ENCODE measurements around the gene FAM184A. TPM values are rescaled to one million over a fixed set of nuclear protein-coding genes. Genes with fewer than 3 reads are reported as not detected.

The FAM184A gene
- total RNA-seq, 1 donor from 2014 or later = 0.59 TPM

- Mint-ChIP-seq H3K36me3 (ENCODE audit: unreplicated experiment) (no peaks in the 10 kb centered on the region), H3K27ac (ENCODE audit: unreplicated experiment) (no peak overlapping the region), H3K9me3 (ENCODE audit: unreplicated experiment) (no peaks in the 10 kb centered on the region), H3K27me3 (ENCODE audit: unreplicated experiment) (peaks cover 58% of the 10 kb centered on the region), H3K4me1 (ENCODE audit: unreplicated experiment) (peaks cover 10% of the 10 kb centered on the region), H3K4me3 (ENCODE audit: unreplicated experiment) (no peak overlapping the region)
- no peak for TF ChIP-seq CTCF (IDR thresholded peaks at IDR 0.05)
- DNase-seq (ENCODE audit: extremely low spot score, unreplicated experiment) = no peak
Measured at GRCh38 chr6:119075200-119075981, 3.1 kb downstream of the FAM184A start.

DNA sequence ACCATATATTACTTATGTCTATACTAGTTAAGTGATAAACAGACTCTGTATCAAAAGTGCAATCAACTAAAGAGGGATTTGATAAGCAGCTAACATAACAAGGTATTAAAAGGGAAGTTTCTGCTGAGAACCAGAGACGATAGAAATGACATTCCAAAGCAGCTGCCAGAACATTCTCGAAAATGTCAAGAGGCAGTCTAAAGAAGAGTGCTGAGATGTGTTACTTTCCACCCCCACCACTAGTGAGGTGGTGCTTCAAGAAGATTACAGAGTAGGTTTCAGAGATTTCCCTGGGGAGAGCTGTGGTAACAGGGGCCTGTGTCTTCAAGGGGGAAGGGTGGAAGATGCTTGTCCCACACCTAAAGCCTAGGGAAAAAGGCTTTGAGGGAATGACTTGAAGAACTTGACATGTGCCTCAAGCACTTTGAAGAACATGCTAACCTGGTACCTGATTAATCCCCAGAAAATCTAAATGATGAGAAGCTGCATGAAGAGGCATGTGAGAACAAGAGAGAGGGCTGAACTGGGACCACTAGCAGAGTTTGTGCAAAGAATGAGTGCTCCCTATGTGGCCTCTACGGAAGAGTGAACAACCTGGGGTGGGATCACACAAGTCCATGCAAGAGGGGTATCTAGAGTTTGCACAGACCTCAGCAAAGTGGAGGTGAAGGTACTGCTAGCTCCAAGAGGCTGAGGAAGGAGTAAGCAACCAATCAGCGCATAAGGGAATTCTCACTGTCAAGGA, 5.0 kb downstream of the FAM184A start:
- Mint-ChIP-seq H3K4me3 (ENCODE audit: unreplicated experiment) (no peak overlapping the region), H3K36me3 (ENCODE audit: unreplicated experiment) (no peaks in the 10 kb centered on the region), H3K27ac (ENCODE audit: unreplicated experiment) (no peak overlapping the region), H3K4me1 (ENCODE audit: unreplicated experiment) (no peaks in the 10 kb centered on the region), H3K27me3 (ENCODE audit: unreplicated experiment) (peaks cover 56% of the 10 kb centered on the region), H3K9me3 (ENCODE audit: unreplicated experiment) (no peaks in the 10 kb centered on the region)
- no peak for TF ChIP-seq CTCF (IDR thresholded peaks at IDR 0.05)
- DNase-seq (ENCODE audit: extremely low spot score, unreplicated experiment) = no peak

DNA sequence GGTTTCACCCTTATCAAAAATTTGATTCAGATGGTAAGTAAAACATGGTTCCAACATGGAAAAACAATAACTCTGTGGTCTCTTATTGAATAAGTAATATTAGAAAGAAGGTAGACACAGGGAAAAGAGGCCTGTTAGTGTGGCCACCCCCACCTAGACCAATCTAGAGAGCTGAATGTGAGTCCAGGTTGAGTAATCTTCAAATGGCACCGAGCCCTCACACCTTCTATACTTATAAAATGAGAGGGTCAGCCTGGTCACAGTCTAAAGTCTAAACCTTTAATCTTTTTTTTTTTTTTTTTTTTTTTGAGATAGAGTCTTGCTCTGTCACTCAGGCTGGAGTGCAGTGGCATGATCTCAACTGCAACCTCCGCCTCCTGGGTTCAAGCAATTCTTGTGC, 6.9 kb downstream of the FAM184A start:
- no peak for TF ChIP-seq CTCF (IDR thresholded peaks at IDR 0.05)
- H3K9me3 Mint-ChIP-seq (ENCODE audit: unreplicated experiment) = no peaks in the 10 kb centered on the region
- H3K4me1 Mint-ChIP-seq (ENCODE audit: unreplicated experiment) = no peaks in the 10 kb centered on the region
- no peak for DNase-seq (ENCODE audit: extremely low spot score, unreplicated experiment)
- H3K4me3 Mint-ChIP-seq (ENCODE audit: unreplicated experiment) = no peak overlapping the region
- no peak overlapping the region for H3K27ac Mint-ChIP-seq (ENCODE audit: unreplicated experiment)
- H3K27me3 Mint-ChIP-seq (ENCODE audit: unreplicated experiment) = peaks cover 48% of the 10 kb centered on the region
- H3K36me3 Mint-ChIP-seq (ENCODE audit: unreplicated experiment) = no peaks in the 10 kb centered on the region

GRCh38 chr6:119067091-119067490, 11.4 kb downstream of the FAM184A start:
- H3K4me3 Mint-ChIP-seq (ENCODE audit: unreplicated experiment) = no peak overlapping the region
- TF ChIP-seq CTCF (IDR thresholded peaks at IDR 0.05) = no peak

GRCh38 chr6:119066517-119066916, 11.9 kb downstream of the FAM184A start:
- Mint-ChIP-seq H3K27ac (ENCODE audit: unreplicated experiment) (no peak overlapping the region), H3K4me1 (ENCODE audit: unreplicated experiment) (no peaks in the 10 kb centered on the region), H3K9me3 (ENCODE audit: unreplicated experiment) (no peaks in the 10 kb centered on the region), H3K27me3 (ENCODE audit: unreplicated experiment) (peaks cover 16% of the 10 kb centered on the region), H3K36me3 (ENCODE audit: unreplicated experiment) (no peaks in the 10 kb centered on the region), H3K4me3 (ENCODE audit: unreplicated experiment) (no peak overlapping the region)
- TF ChIP-seq CTCF (IDR thresholded peaks at IDR 0.05) = no peak
- DNase-seq (ENCODE audit: extremely low spot score, unreplicated experiment) = no peak

More at GRCh38 chr6:119067091-119067490, 11.4 kb downstream of the FAM184A start:
- H3K27ac Mint-ChIP-seq (ENCODE audit: unreplicated experiment) = no peak overlapping the region
- no peaks in the 10 kb centered on the region for H3K9me3 Mint-ChIP-seq (ENCODE audit: unreplicated experiment)
- DNase-seq (ENCODE audit: extremely low spot score, unreplicated experiment) = no peak
- H3K36me3 Mint-ChIP-seq (ENCODE audit: unreplicated experiment) = no peaks in the 10 kb centered on the region
- no peaks in the 10 kb centered on the region for H3K4me1 Mint-ChIP-seq (ENCODE audit: unreplicated experiment)
- H3K27me3 Mint-ChIP-seq (ENCODE audit: unreplicated experiment) = peaks cover 12% of the 10 kb centered on the region

Measured in osteocyte (in vitro differentiated cells).